Peyer's patch (tissue), 4 donors: ENCODE data around the gene KLK8. TPM values are rescaled to one million over a fixed set of nuclear protein-coding genes. Genes with fewer than 3 reads are reported as not detected.
"Not testable (repeated sequence)": the region's sequence is repeated elsewhere in the genome, so short reads cannot be mapped to it uniquely, and the experiment has no call there.

Source experiments
- DNase-seq, 3 donors: peaks; one replicate each; pipeline ENCODE4 v3.0.0-alpha.2; 2017 to 2019
- H3K27ac ChIP-seq, 4 donors: fragments of 200-600 bp; sonication (generic); one replicate each; pipeline ENCODE4 v1.5.1; 2016 to 2019
- H3K27me3 ChIP-seq, 2 donors: fragments of 200-600 bp; sonication (generic); one replicate each; pipeline ENCODE4 v1.5.1; 2019
- H3K36me3 ChIP-seq, 3 donors: fragments of 200-600 bp; sonication (generic); one replicate each; pipeline ENCODE4 v1.5.1; 2016 to 2019
- H3K4me1 ChIP-seq, 4 donors: fragments of 200-600 bp; sonication (generic); one replicate each; pipeline ENCODE4 v1.5.1; 2016 to 2019
- H3K4me3 ChIP-seq, 4 donors: fragments of 200-600 bp; sonication (generic); 1 replicate in 3 of 4; 2 replicates in 1 of 4; pipeline ENCODE4 v1.5.1; 2016 to 2019; ENCODE audit warnings: mild to moderate bottlenecking in 1 of 4
- H3K9me3 ChIP-seq, 4 donors: fragments of 200-600 bp; sonication (generic); one replicate each; pipeline ENCODE4 v1.5.1; 2016 to 2019; ENCODE audit warnings: mild to moderate bottlenecking in 1 of 4
- CTCF ChIP-seq, 6 experiments: fragments of 450-650 bp in 4 of 6; fragments of 200-600 bp in 2 of 6; sonication (generic) in 1 of 6; IDR thresholded peaks; one replicate each; pipeline ENCODE4 v1.5.1; 2017 to 2019; ENCODE audit warnings: antibody characterized with exemption in 6 of 6, mild to moderate bottlenecking in 3 of 6, moderate library complexity in 1 of 6
- POLR2A ChIP-seq, 2 donors: fragments of 450-650 bp; IDR thresholded peaks; one replicate each; pipeline ENCODE4 v1.5.1; 2017; ENCODE audit warnings: antibody characterized with exemption in 2 of 2, mild to moderate bottlenecking in 2 of 2, moderate library complexity in 2 of 2
- total RNA-seq, 4 donors: library from RNA; depleted of rRNA; stranded (reverse); fragments of >200 nt; gene quantifications; one replicate each; pipeline ENCODE4 v1.1.0, GENCODE V29; 2016

The KLK8 gene
- total RNA-seq, 4 donors from 2014 or later, result not detected

GRCh38 chr19:50975766-50976165 is 25.6 kb downstream of the KLK8 start:
- no peak for TF ChIP-seq CTCF (IDR thresholded peaks at IDR 0.05)
- TF ChIP-seq POLR2A (IDR thresholded peaks at IDR 0.05), result no peak
- Histone ChIP-seq H3K4me1 (no peaks in the 10 kb centered on the region), H3K27ac (no peak overlapping the region), H3K27me3 (no peaks in the 10 kb centered on the region), H3K36me3 (no peaks in the 10 kb centered on the region), H3K4me3 (no peak overlapping the region), H3K9me3 (no peaks in the 10 kb centered on the region)
- DNase-seq, result no peak

- H3K4me1 ChIP-seq, result no peaks in the 10 kb centered on the region
- H3K36me3 ChIP-seq, result no peaks in the 10 kb centered on the region
- DNase-seq, result no peak
- H3K9me3 ChIP-seq, result no peaks in the 10 kb centered on the region
- no peak overlapping the region for H3K27ac ChIP-seq
- no peak overlapping the region for H3K4me3 ChIP-seq
- TF ChIP-seq CTCF (IDR thresholded peaks at IDR 0.05), result no peak
- no peak for TF ChIP-seq POLR2A (IDR thresholded peaks at IDR 0.05)
- no peaks in the 10 kb centered on the region for H3K27me3 ChIP-seq
These were observed 26.5 kb downstream of the KLK8 start for GRCh38 chr19:50974702-50975556.

GRCh38 chr19:50972795-50973376 is 28.5 kb downstream of the KLK8 start:
- Histone ChIP-seq H3K36me3 (no peaks in the 10 kb centered on the region), H3K27ac (no peak overlapping the region), H3K4me3 (no peak overlapping the region), H3K4me1 (no peaks in the 10 kb centered on the region), H3K27me3 (no peaks in the 10 kb centered on the region), H3K9me3 (no peaks in the 10 kb centered on the region)
- TF ChIP-seq POLR2A (IDR thresholded peaks at IDR 0.05), result no peak
- TF ChIP-seq CTCF (IDR thresholded peaks at IDR 0.05), result no peak
- DNase-seq, result no peak

GRCh38 chr19:50969810-50970209 is 31.6 kb downstream of the KLK8 start:
- not testable (repeated sequence) for DNase-seq, H3K4me3 ChIP-seq, H3K27me3 ChIP-seq, H3K9me3 ChIP-seq, H3K27ac ChIP-seq, H3K4me1 ChIP-seq, H3K36me3 ChIP-seq

- Histone ChIP-seq H3K4me3 (no peak within 1 kb of the TSS), H3K27me3 (no peaks in the 10 kb centered on the region), H3K36me3 (no peaks in the 10 kb centered on the region), H3K4me1 (no peaks in the 10 kb centered on the region), H3K27ac (no peak within 1 kb of the TSS), H3K9me3 (no peaks in the 10 kb centered on the region)
- no peak for DNase-seq
- TF ChIP-seq POLR2A (IDR thresholded peaks at IDR 0.05) (no peak), CTCF (IDR thresholded peaks at IDR 0.05) (no peak)
These were observed 32.0 kb downstream of the KLK8 start, which contains the start of gene KLK6 for GRCh38 chr19:50969413-50969760. Gene KLK6, minus strand, starts transcription at chr19:50969591. Its CDS starts 1,487 bp downstream, at chr19:50968104.

- Histone ChIP-seq H3K9me3 (no peaks in the 10 kb centered on the region), H3K27ac (no peak overlapping the region), H3K4me3 (no peak overlapping the region), H3K36me3 (no peaks in the 10 kb centered on the region), H3K27me3 (no peaks in the 10 kb centered on the region), H3K4me1 (no peaks in the 10 kb centered on the region)
- DNase-seq, result no peak
- TF ChIP-seq POLR2A (IDR thresholded peaks at IDR 0.05), result no peak
These were observed 32.5 kb downstream of the KLK8 start for GRCh38 chr19:50968716-50969412.
